GM12878 (cell line): ENCODE measurements around the gene TCF12. TPM values are rescaled to one million over a fixed set of nuclear protein-coding genes. Genes with fewer than 3 reads are reported as not detected.

Source experiments
- ATAC-seq: fragments of 200-7000 bp; cut with Tn5 transposase; 3 replicates; pipeline ENCODE4 v1.9.1; 2020; ENCODE audit warnings: mild to moderate bottlenecking, moderate library complexity
- BruUV-seq: library from RNA; stranded (reverse); fragments of 400-500 nt; replicated peaks from 2 replicates; lab custom pipeline; 2021; lab: Mats Ljungman, UMichigan
- CTCF ChIA-PET: fragments of 300-600 bp; sonication (Branson Sonifier 250); formaldehyde crosslinking; extraction: SDS; loops from one replicate; lab custom pipeline; 2021; ENCODE audit warnings: inconsistent platforms; lab: Yijun Ruan, JAX
- POLR2A ChIA-PET: fragments of 350-600 bp; formaldehyde crosslinking; extraction: SDS; loops from one replicate; lab custom pipeline; 2021; ENCODE audit warnings: inconsistent platforms; lab: Charles Lee
- RAD21 ChIA-PET: fragments of 300-600 bp; sonication (Branson Sonifier 250); formaldehyde crosslinking; loops from one replicate; lab custom pipeline; 2023; ENCODE audit warnings: antibody characterized with exemption; ENCODE audit not compliant: unreplicated experiment; lab: Charles Lee
- SMC1A ChIA-PET: fragments of 300-600 bp; sonication (Branson Sonifier 250); formaldehyde crosslinking; loops from one replicate; lab custom pipeline; 2023; ENCODE audit not compliant: unreplicated experiment, uncharacterized antibody; lab: Charles Lee
- DNase-seq: peaks from one replicate; pipeline ENCODE4 v3.0.0-alpha.2; 2011; ENCODE audit warnings: low read depth, low spot score
- FAIRE-seq: peaks from 3 replicates; lab custom pipeline; 2011; peaks lifted over from hg19 to GRCh38; lab: Jason Lieb, UNC
- H2AFZ ChIP-seq: 2 replicates; pipeline ENCODE4 v1.6.0; 2011; ENCODE audit warnings: low read depth, low read length, control low read depth; ENCODE audit not compliant: control insufficient read depth
- H3K27ac ChIP-seq: 2 replicates; pipeline ENCODE4 v1.5.1; 2011; ENCODE audit warnings: control low read depth; ENCODE audit not compliant: control insufficient read depth, insufficient read depth
- H3K27me3 ChIP-seq, 2 experiments: replicated peaks in 1 of 2; 2 replicates each; pipeline versions ENCODE4 v1.6.0 to v1.6.1; 2011; ENCODE audit warnings: low read length in 1 of 2; ENCODE audit not compliant: control insufficient read depth in 2 of 2, insufficient read depth in 2 of 2
- H3K36me3 ChIP-seq, 2 experiments: 2 replicates each; pipeline ENCODE4 v1.5.1; 2011; ENCODE audit warnings: low read length in 1 of 2; ENCODE audit not compliant: control insufficient read depth in 2 of 2, insufficient read depth in 2 of 2
- H3K4me1 ChIP-seq: 2 replicates; pipeline ENCODE4 v1.6.1; 2011; ENCODE audit warnings: mild to moderate bottlenecking, low read length, moderate library complexity, mixed read lengths; ENCODE audit not compliant: control insufficient read depth, insufficient read depth
- H3K4me2 ChIP-seq: 2 replicates; pipeline ENCODE4 v1.6.0; 2011; ENCODE audit warnings: control low read depth; ENCODE audit not compliant: control insufficient read depth, insufficient read depth
- H3K4me3 ChIP-seq: fragments of 200-600 bp; sonication (generic); 2 replicates; pipeline ENCODE4 v1.5.1; 2016
- H3K79me2 ChIP-seq: 2 replicates; pipeline ENCODE4 v1.6.0; 2011; ENCODE audit warnings: low read length; ENCODE audit not compliant: control insufficient read depth, insufficient read depth
- H3K9ac ChIP-seq: 2 replicates; pipeline ENCODE4 v1.8.0; 2011; ENCODE audit warnings: low read length, control low read depth, mixed read lengths; ENCODE audit not compliant: control insufficient read depth, insufficient read depth
- H3K9me3 ChIP-seq: replicated peaks from 3 replicates; pipeline ENCODE4 v1.5.1; 2011; ENCODE audit warnings: mild to moderate bottlenecking, low read length; ENCODE audit not compliant: control insufficient read depth, insufficient read depth
- H4K20me1 ChIP-seq: 2 replicates; pipeline ENCODE4 v1.6.0; 2011; ENCODE audit not compliant: control insufficient read depth, insufficient read depth
- ATF2 ChIP-seq: IDR thresholded peaks from 2 replicates; pipeline ENCODE4 v1.6.1; 2012; ENCODE audit warnings: low read length, inconsistent platforms
- BHLHE40 ChIP-seq, 2 experiments: fragments of 450-650 bp in 1 of 2; IDR thresholded peaks; 2 replicates each; pipeline ENCODE4 v1.6.1; 2011 to 2017; ENCODE audit warnings: low read depth in 2 of 2, borderline replicate concordance in 1 of 2, improper control_type of control experiment in 1 of 2, low read length in 1 of 2, mild to moderate bottlenecking in 1 of 2
- EZH2 ChIP-seq: IDR thresholded peaks from 2 replicates; pipeline ENCODE4 v1.6.1; 2012; ENCODE audit warnings: low read depth, mild to moderate bottlenecking, control low read depth, inconsistent platforms, low read length, borderline replicate concordance; ENCODE audit not compliant: control insufficient read depth
- FOXM1 ChIP-seq: IDR thresholded peaks from 2 replicates; pipeline ENCODE4 v1.6.1; 2012; ENCODE audit warnings: low read depth, mild to moderate bottlenecking, inconsistent platforms, low read length, moderate library complexity
- GABPA ChIP-seq: IDR thresholded peaks from 2 replicates; pipeline ENCODE4 v1.6.1; 2014; ENCODE audit warnings: antibody characterized with exemption, low read depth, mild to moderate bottlenecking, inconsistent platforms
- KAT2A ChIP-seq: conservative IDR thresholded peaks from 2 replicates; pipeline ENCODE4 v1.6.1; 2011; ENCODE audit warnings: low read depth, low read length; ENCODE audit not compliant: control insufficient read depth
- NFXL1 ChIP-seq: fragments of 450-650 bp; IDR thresholded peaks from 2 replicates; pipeline ENCODE4 v1.6.1; 2017; ENCODE audit warnings: antibody characterized with exemption, mild to moderate bottlenecking, borderline replicate concordance
- PAX5 ChIP-seq: IDR thresholded peaks from 2 replicates; pipeline ENCODE4 v1.6.1; 2011; ENCODE audit warnings: low read depth, low read length, borderline replicate concordance
- PKNOX1 ChIP-seq: fragments of 450-650 bp; IDR thresholded peaks from 2 replicates; pipeline ENCODE4 v1.6.1; 2016; ENCODE audit warnings: mild to moderate bottlenecking
- POLR2AphosphoS2 ChIP-seq: IDR thresholded peaks from 2 replicates; pipeline ENCODE4 v1.6.1; 2011; ENCODE audit warnings: low read depth, mild to moderate bottlenecking, low read length, improper control_type of control experiment, moderate library complexity
- PRDM15 ChIP-seq: fragments of 450-650 bp; formaldehyde crosslinking; IDR thresholded peaks from 2 replicates; pipeline ENCODE4 v1.4.0; 2020; ENCODE audit warnings: mild to moderate bottlenecking, moderate library complexity
- RBBP5 ChIP-seq: fragments of 200-600 bp; sonication (generic); conservative IDR thresholded peaks from 2 replicates; pipeline ENCODE4 v1.6.1; 2016
- RUNX3 ChIP-seq: IDR thresholded peaks from 2 replicates; pipeline ENCODE4 v1.6.1; 2012; ENCODE audit warnings: low read length, inconsistent platforms
- STAT1 ChIP-seq: fragments of 450-650 bp; conservative IDR thresholded peaks from 2 replicates; pipeline ENCODE4 v1.6.1; 2014; ENCODE audit warnings: antibody characterized with exemption, mild to moderate bottlenecking
- ZNF217 ChIP-seq: fragments of 450-650 bp; IDR thresholded peaks from 2 replicates; pipeline ENCODE4 v1.6.1; 2017; ENCODE audit warnings: antibody characterized with exemption, mild to moderate bottlenecking
- ZNF24 ChIP-seq: fragments of 450-650 bp; IDR thresholded peaks from 2 replicates; pipeline ENCODE4 v1.6.1; 2017; ENCODE audit warnings: antibody characterized with exemption, mild to moderate bottlenecking
- WGBS: methylation state at CpG from one replicate; pipeline ENCODE4 v1.1.6; 2016; ENCODE audit warnings: low lambda C conversion rate; ENCODE audit not compliant: insufficient replicate concordance, insufficient coverage; ENCODE audit errors: missing lambda C conversion rate; 5-methylcytosine and 5-hydroxymethylcytosine counted together
- in situ Hi-C: fragments of 300-500 bp; cut with MboI; formaldehyde crosslinking; loops from 9 replicates; pipeline ENCODE4 v1.14.3; 2018; ENCODE audit warnings: mixed read lengths
- intact Hi-C: fragments of 100-400 bp; cut with micrococcal nuclease; formaldehyde crosslinking; loops from one replicate; pipeline ENCODE4 v1.14.2; 2022; ENCODE audit not compliant: unreplicated experiment
- polyA plus RNA-seq, 11 experiments: library from polyadenylated mRNA; depleted of rRNA in 4 of 11; unstranded in 6 of 11; stranded (reverse) in 5 of 11; fragments of >200 nt; fragmentation: Nextera tagmentation in 4 of 11; fragmentation: Illumina TruSeq in 1 of 11; extraction: Ambion mirVana in 4 of 11; extraction: Trizol in 1 of 11; gene quantifications; 1 replicate in 1 of 11; 2 replicates in 10 of 11; pipeline versions ENCODE4 v1.2.1 to v1.2.3, GENCODE V29; 2011 to 2016; ENCODE audit warnings: inconsistent platforms in 2 of 11, missing spikeins in 2 of 11, low read depth in 1 of 11
- total RNA-seq, 4 experiments: library from RNA; depleted of rRNA in 3 of 4; stranded (reverse); fragments of >200 nt in 3 of 4; fragmentation: Illumina TruSeq in 1 of 4; extraction: Trizol in 1 of 4; gene quantifications; 2 replicates each; pipeline versions ENCODE4 v1.2.1 to v1.2.3, GENCODE V29; 2013 to 2021

The TCF12 gene
- total and polyA plus RNA-seq, 10 of the 15 experiments (the other 5 are each of a cell fraction or from before 2014, with no cell fraction given): 8.2 to 70.9 (median 49.5) TPM

- H3K79me2 ChIP-seq: no peaks in the 10 kb centered on the region; the same call in none of the 2 replicates
- ChIA-PET SMC1A (interaction anchor here (0.7 to 1.3 kb wide), 2 partner anchors 9 to 44 kb away, joined by 3 read pairs; no protein-coding TSS in a partner anchor), POLR2A (no interaction called here), CTCF (no interaction called here), RAD21 (no interaction called here)
- H3K27me3 ChIP-seq: no peaks in the 10 kb centered on the region
- FAIRE-seq (no peak), DNase-seq (no peak), ATAC-seq (no peak)
- H3K36me3 ChIP-seq: peaks cover 0 to 2% of the 10 kb centered on the region in 2 experiments; a peak in 1 of 4 replicates
- 86% methylated on average over 7 of the region's 7 CpGs for WGBS
- in situ Hi-C loops: no loop called here
- no peak overlapping the region for H2AFZ ChIP-seq
- TF ChIP-seq GABPA (no peak), POLR2AphosphoS2 (no peak), FOXM1 (no peak), PAX5 (no peak), KAT2A (no peak), EZH2 (no peak), ZNF217 (no peak), RUNX3 (no peak), PKNOX1 (no peak), PRDM15 (no peak), ATF2 (no peak), STAT1 (no peak), BHLHE40 (IDR thresholded peaks at IDR 0.05; ENCODE audit: borderline replicate concordance in 1 of 2, low read depth in 2 of 2, low read length in 1 of 2) (no peak), RBBP5 (no peak), ZNF24 (no peak), NFXL1 (no peak)
- intact Hi-C loops: no loop called here
- H3K4me1 ChIP-seq: no peaks in the 10 kb centered on the region
- BruUV-seq: no TSS peak
- H3K27ac ChIP-seq: no peak overlapping the region
- no peak overlapping the region for H3K9ac ChIP-seq
- H3K4me3 ChIP-seq: no peak overlapping the region
- no peaks in the 10 kb centered on the region; the same call in 1 of the 3 replicates for H3K9me3 ChIP-seq
- H3K4me2 ChIP-seq: no peak overlapping the region
- H4K20me1 ChIP-seq: no peaks in the 10 kb centered on the region
These were observed 109.7 kb downstream of the TCF12 start for GRCh38 chr15:57028176-57028575.
